GM21528 (cell line): Measurements from ENCODE around the gene L3MBTL1.
A peak's percentile ranks its signal among the peaks of the same experiment; 100 is the strongest.
"Not testable (repeated sequence)": the region's sequence is repeated elsewhere in the genome, so short reads cannot be mapped to it uniquely, and the experiment has no call there.

Experiments
- ATAC-seq: cut with Tn5 transposase; IDR thresholded peaks from one replicate; pipeline ENCODE4 v1.9.1; 2021; ENCODE audit warnings: mild to moderate bottlenecking, moderate library complexity; ENCODE audit not compliant: unreplicated experiment, low FRiP score

L3MBTL1 gene

GRCh38 chr20:43583982-43584432 lies 76.5 kb downstream of the L3MBTL1 start:
- ATAC-seq: no peak

DNA sequence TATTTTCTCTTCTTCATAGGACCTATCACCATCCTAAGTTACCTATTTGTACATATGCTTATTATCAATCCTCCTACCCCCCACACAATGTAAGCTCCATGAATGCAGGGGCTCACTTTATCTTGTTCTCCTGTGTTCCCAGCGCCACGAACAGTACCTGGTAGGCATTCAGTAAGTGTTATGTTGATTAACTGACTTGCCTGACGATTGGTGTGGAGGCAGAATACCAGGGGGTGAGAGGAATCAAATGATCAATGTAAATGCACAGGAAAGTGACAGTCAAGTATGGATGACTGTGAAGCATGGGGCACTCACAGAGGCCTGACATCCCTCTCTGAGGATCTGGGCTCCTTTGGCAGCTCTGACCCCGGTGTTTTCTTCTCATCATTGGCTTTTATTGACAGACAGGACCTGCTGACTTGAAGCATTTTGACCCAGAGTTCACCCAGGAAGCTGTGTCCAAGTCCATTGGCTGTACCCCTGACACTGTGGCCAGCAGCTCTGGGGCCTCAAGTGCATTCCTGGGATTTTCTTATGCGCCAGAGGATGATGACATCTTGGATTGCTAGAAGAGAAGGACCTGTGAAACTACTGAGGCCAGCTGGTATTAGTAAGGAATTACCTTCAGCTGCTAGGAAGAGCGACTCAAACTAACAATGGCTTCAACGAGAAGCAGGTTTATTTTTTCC lies 77.1 kb downstream of the L3MBTL1 start:
- no peak for ATAC-seq

- no peak for ATAC-seq
These were observed 79.1 kb downstream of the L3MBTL1 start for GRCh38 chr20:43586641-43587040.

DNA sequence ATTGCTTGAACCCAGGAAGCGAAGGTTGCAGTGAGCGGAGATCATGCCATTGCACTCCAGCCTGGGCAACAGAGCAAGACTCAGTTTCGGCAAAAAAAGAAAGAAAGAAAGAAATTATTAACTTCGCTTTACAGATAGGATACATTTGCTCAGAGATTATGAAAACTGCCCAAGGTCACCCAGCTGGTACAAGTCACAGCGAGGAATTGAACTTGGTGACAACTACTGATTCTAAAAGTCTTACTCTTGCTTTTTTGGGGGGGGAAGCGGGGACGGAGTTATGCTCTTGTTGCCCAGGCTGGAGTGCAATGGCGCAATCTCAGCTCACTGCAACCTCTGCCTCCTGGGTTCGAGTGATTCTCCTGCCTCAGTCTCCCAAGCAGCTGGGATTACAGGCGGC lies 81.0 kb downstream of the L3MBTL1 start:
- ATAC-seq: not testable (repeated sequence)

GRCh38 chr20:43590036-43590391 lies 82.5 kb downstream of the L3MBTL1 start:
- no peak for ATAC-seq

DNA sequence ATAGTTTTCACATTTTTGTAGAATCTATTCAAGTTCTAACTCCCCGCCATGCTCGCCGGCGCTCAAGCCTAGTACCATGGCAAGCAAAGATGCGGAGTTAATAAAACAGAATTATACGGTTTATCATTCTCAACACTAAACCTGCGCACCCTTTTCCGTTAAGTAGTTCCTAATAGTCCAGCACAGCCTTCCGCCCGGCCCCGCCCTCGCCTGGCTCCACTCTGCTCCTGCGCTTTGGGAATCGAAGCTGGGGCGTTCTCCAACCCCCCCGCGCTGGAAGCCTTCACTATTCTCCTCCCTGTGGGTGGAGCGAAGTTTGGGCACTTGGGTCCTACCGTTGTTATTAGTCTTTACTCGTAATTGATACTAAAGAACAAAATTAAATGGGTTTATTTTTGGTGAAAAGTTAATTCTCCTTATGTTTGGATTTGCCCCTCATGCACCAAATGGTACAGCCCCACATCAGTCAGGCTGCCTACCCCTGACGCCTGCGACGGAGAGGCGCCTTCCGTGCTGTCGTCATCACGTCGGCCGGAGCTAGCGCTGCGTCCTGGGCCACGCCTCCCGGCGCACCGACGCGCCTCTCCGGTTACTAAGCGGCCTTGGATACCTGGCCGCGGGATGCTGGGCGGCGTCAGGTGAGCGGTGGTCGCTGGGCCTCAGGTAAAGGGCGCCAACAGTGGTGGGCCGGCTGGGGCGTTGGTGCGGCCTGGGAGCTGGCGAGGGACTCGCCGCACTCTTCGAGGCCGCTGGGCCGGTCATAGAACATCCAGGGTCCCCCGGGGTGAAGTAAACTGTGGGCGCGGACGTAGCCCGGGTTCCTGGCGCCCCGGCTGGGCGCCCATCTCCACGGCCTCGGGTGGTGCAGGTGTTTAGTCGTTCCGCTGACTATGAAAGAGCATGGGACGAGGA lies 83.2 kb downstream of the L3MBTL1 start, which contains the start of gene IFT52:
IFT52 (plus strand) TSS at position 546 of the 912 bp plus-strand sequence. CDS start 3,762 bp downstream, outside the sequence.
- ATAC-seq: peak; percentile 98
